Fibroblast of gingiva (primary cell): ENCODE data around the gene BACE2.

ENCODE experiments used
- DNase-seq: peaks from one replicate; pipeline ENCODE4 v3.0.0-alpha.2; 2011; ENCODE audit warnings: low read depth

The BACE2 gene

GRCh38 chr21:41322496-41323382 lies 154.8 kb downstream of the BACE2 start:
- DNase-seq = no peak

- DNase-seq = no peak
Observed at GRCh38 chr21:41325138-41325912, 157.4 kb downstream of the BACE2 start.

GRCh38 chr21:41326414-41327080 lies 158.6 kb downstream of the BACE2 start:
- DNase-seq = no peak

- no peak for DNase-seq
Observed at GRCh38 chr21:41327753-41328152, 159.8 kb downstream of the BACE2 start.

- DNase-seq = no peak
Observed at GRCh38 chr21:41328660-41329607, 161.0 kb downstream of the BACE2 start.
